ENCODE results near the gene ADK. TPM values are rescaled to one million over a fixed set of nuclear protein-coding genes. Genes with fewer than 3 reads are reported as not detected.

ADK gene
- total RNA-seq, 3 donors from 2014 or later (not counting 1 experiment from before 2014, with no cell fraction given): 13.4 to 16.1 (median 14.1) TPM

DNA sequence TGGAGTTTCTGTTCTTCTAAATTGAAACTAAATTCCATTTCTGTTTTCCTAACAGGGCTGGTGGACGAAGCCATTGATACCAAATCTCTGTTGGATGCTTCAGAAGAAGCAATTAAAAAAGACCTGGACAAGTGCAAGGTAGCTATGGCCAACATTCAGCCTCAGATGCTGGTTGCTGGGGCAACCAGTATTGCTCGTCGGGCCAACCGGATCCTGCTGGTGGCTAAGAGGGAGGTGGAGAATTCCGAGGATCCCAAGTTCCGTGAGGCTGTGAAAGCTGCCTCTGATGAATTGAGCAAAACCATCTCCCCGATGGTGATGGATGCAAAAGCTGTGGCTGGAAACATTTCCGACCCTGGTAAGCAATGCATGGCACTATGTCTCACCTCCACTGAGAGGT, 46.0 kb upstream of the ADK start:
- H3K4me3 Mint-ChIP-seq: no peak overlapping the region
- WGBS (ENCODE audit: insufficient coverage): 95% methylated on average over 8 of the region's 8 CpGs
- intact Hi-C loops (cut with micrococcal nuclease): loop anchor here (5.0 kb wide), 1 partner anchor 218 kb away; no protein-coding TSS in a partner anchor
- H3K9me3 ChIP-seq (ENCODE audit: control insufficient read depth, insufficient read depth, low read length): no peaks in the 10 kb centered on the region
- H3K9me3 Mint-ChIP-seq: no peaks in the 10 kb centered on the region
- TF ChIP-seq, protein P1, sequence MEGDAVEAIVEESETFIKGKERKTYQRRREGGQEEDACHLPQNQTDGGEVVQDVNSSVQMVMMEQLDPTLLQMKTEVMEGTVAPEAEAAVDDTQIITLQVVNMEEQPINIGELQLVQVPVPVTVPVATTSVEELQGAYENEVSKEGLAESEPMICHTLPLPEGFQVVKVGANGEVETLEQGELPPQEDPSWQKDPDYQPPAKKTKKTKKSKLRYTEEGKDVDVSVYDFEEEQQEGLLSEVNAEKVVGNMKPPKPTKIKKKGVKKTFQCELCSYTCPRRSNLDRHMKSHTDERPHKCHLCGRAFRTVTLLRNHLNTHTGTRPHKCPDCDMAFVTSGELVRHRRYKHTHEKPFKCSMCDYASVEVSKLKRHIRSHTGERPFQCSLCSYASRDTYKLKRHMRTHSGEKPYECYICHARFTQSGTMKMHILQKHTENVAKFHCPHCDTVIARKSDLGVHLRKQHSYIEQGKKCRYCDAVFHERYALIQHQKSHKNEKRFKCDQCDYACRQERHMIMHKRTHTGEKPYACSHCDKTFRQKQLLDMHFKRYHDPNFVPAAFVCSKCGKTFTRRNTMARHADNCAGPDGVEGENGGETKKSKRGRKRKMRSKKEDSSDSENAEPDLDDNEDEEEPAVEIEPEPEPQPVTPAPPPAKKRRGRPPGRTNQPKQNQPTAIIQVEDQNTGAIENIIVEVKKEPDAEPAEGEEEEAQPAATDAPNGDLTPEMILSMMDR (IDR thresholded peaks at IDR 0.05): no peak
- H3K4me1 ChIP-seq (ENCODE audit: control insufficient read depth, insufficient read depth, low read length): no peaks in the 10 kb centered on the region
- DNase-seq: no peak
- H3K27me3 ChIP-seq (ENCODE audit: control insufficient read depth, insufficient read depth, low read length): no peaks in the 10 kb centered on the region
- H3K27ac Mint-ChIP-seq: no peak overlapping the region
- no peak overlapping the region for H3K4me3 ChIP-seq (ENCODE audit: low read length)
- peaks cover 0 to 9% of the 10 kb centered on the region in 2 donors for H3K4me1 Mint-ChIP-seq
- ATAC-seq: no peak
- peaks cover 74% of the 10 kb centered on the region for H3K36me3 ChIP-seq (ENCODE audit: control insufficient read depth, insufficient read depth, low read length)
- H3K27ac ChIP-seq (ENCODE audit: low read length): no peak overlapping the region
- H3K27me3 Mint-ChIP-seq (ENCODE audit: low read depth in 2 of 2): no peaks in the 10 kb centered on the region
- peaks cover 27% of the 10 kb centered on the region for H3K36me3 Mint-ChIP-seq

DNA sequence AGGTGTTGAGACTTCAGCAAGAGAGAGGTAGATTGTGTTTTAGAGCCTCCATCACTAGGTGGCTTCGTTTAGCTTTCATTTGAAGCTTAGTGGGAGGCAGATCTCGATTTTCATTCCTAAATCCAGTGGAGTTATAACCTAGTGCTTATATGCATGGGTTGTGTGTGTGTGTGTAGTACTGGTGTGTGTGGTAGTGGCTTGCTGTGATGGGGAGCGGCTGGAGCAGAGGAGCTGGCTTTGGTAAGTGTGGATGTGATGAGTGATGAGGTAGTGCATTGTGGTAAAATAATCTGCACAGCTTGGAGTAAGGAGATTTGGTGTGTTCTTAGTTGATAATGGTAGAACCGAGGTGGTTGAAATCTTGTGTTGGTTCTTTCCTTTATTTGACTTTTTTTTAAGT, 43.6 kb upstream of the ADK start:
- no peaks in the 10 kb centered on the region for H3K27me3 ChIP-seq (ENCODE audit: control insufficient read depth, insufficient read depth, low read length)
- H3K27ac ChIP-seq (ENCODE audit: low read length): no peak overlapping the region

DNA sequence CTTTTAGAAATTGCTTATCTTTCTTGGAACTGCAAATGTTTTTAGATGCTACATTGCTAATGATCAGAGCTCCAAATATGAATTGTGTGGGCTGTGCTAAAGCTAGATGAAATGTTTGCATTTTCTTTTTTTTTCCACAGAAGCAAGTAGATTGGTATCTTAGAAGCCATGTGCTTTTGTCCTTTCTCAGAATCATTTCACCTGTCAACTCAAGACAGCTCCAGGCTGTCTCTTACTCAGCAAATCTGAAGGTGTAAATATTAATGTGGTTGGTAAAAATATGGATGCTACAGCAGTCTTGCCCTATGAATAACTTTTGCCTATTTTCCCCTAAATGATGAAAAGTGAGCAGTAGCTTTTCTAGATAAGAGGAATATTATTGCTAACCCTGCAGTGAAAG, 41.6 kb upstream of the ADK start:
- Mint-ChIP-seq H3K27ac (peak overlapping the region; percentile 30 to 34), H3K27me3 (ENCODE audit: low read depth in 2 of 2) (no peaks in the 10 kb centered on the region), H3K4me3 (no peak overlapping the region), H3K9me3 (no peaks in the 10 kb centered on the region), H3K36me3 (peaks cover 34% of the 10 kb centered on the region), H3K4me1 (peaks cover 13 to 14% of the 10 kb centered on the region in 2 donors)
- no peaks in the 10 kb centered on the region for H3K9me3 ChIP-seq (ENCODE audit: control insufficient read depth, insufficient read depth, low read length)
- H3K36me3 ChIP-seq (ENCODE audit: control insufficient read depth, insufficient read depth, low read length): peaks cover 91% of the 10 kb centered on the region
- H3K27ac ChIP-seq (ENCODE audit: low read length): no peak overlapping the region
- no peaks in the 10 kb centered on the region for H3K27me3 ChIP-seq (ENCODE audit: control insufficient read depth, insufficient read depth, low read length)
- TF ChIP-seq, protein P1 (IDR thresholded peaks at IDR 0.05): no peak
- H3K4me3 ChIP-seq (ENCODE audit: low read length): no peak overlapping the region
- intact Hi-C loops (cut with micrococcal nuclease): no loop called here
- DNase-seq (no peak), ATAC-seq (no peak)
- H3K4me1 ChIP-seq (ENCODE audit: control insufficient read depth, insufficient read depth, low read length): no peaks in the 10 kb centered on the region

More for the DNA sequence above, 43.6 kb upstream of the ADK start:
- Histone ChIP-seq H3K4me1 (ENCODE audit: control insufficient read depth, insufficient read depth, low read length) (no peaks in the 10 kb centered on the region), H3K9me3 (ENCODE audit: control insufficient read depth, insufficient read depth, low read length) (no peaks in the 10 kb centered on the region), H3K4me3 (ENCODE audit: low read length) (no peak overlapping the region), H3K36me3 (ENCODE audit: control insufficient read depth, insufficient read depth, low read length) (peaks cover 87% of the 10 kb centered on the region)
- no peak for DNase-seq
- intact Hi-C loops (cut with micrococcal nuclease): no loop called here
- Mint-ChIP-seq H3K27ac (peak overlapping the region; percentile 29 to 65), H3K36me3 (peaks cover 40% of the 10 kb centered on the region), H3K9me3 (no peaks in the 10 kb centered on the region), H3K4me1 (peaks cover 8 to 14% of the 10 kb centered on the region in 2 donors), H3K4me3 (no peak overlapping the region), H3K27me3 (ENCODE audit: low read depth in 2 of 2) (no peaks in the 10 kb centered on the region)
- WGBS (ENCODE audit: insufficient coverage): 92% methylated on average over 3 of the region's 4 CpGs
- TF ChIP-seq, protein P1 (IDR thresholded peaks at IDR 0.05): no peak
- ATAC-seq: no peak

DNA sequence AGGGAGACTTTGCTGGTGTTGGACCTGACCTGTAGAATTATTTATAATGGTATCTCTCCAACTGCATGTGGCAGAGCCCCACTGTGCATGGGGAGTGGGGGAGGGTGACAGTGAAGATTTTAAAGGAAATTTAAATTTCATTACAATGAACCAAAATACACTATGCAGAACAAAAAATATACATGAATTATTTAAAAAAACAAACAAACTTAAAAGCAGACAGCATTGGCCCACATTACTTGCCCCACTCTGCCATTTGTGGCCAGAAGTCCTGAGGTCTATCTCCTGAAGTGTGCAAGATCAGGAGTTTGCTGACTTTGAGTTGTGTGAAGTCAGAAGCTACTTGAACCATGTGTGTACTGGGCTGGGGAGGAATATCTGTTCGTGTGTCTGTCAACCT, 40.9 kb upstream of the ADK start:
- Histone ChIP-seq H3K4me1 (ENCODE audit: control insufficient read depth, insufficient read depth, low read length) (no peaks in the 10 kb centered on the region), H3K36me3 (ENCODE audit: control insufficient read depth, insufficient read depth, low read length) (peaks cover 91% of the 10 kb centered on the region), H3K4me3 (ENCODE audit: low read length) (no peak overlapping the region), H3K27me3 (ENCODE audit: control insufficient read depth, insufficient read depth, low read length) (no peaks in the 10 kb centered on the region), H3K27ac (ENCODE audit: low read length) (no peak overlapping the region), H3K9me3 (ENCODE audit: control insufficient read depth, insufficient read depth, low read length) (no peaks in the 10 kb centered on the region)
- Mint-ChIP-seq H3K36me3 (peaks cover 30% of the 10 kb centered on the region), H3K27me3 (ENCODE audit: low read depth in 2 of 2) (no peaks in the 10 kb centered on the region), H3K4me1 (peaks cover 13 to 14% of the 10 kb centered on the region in 2 donors), H3K4me3 (no peak overlapping the region), H3K27ac (peak overlapping the region; percentile 34 to 72), H3K9me3 (no peaks in the 10 kb centered on the region)
- ATAC-seq (no peak), DNase-seq (no peak)
- intact Hi-C loops (cut with micrococcal nuclease): no loop called here
- TF ChIP-seq, protein P1 (IDR thresholded peaks at IDR 0.05): no peak
- WGBS (ENCODE audit: insufficient coverage): 90% methylated on average over 1 of the region's 1 CpG
